ENCODE data around the gene ZSCAN21. TPM values are rescaled to one million over a fixed set of nuclear protein-coding genes. Genes with fewer than 3 reads are reported as not detected.

The ZSCAN21 gene
- total RNA-seq, 2 donors from 2014 or later: 6.7 to 7.1 TPM

- H3K9me3 ChIP-seq: peaks cover 14 to 32% of the 10 kb centered on the region in 2 donors
- no peak overlapping the region for H3K4me3 ChIP-seq
- DNase-seq (ENCODE audit: low spot score): no peak
- H3K36me3 ChIP-seq: peaks cover 88% of the 10 kb centered on the region
- no peak for TF ChIP-seq CTCF (IDR thresholded peaks at IDR 0.05)
- H3K27ac ChIP-seq: no peak overlapping the region
- no peaks in the 10 kb centered on the region for H3K4me1 ChIP-seq
- no peaks in the 10 kb centered on the region for H3K27me3 ChIP-seq
These were observed 22.9 kb downstream of the ZSCAN21 start for GRCh38 chr7:100072462-100072861.

GRCh38 chr7:100074841-100075240 lies 25.3 kb downstream of the ZSCAN21 start:
- Histone ChIP-seq H3K4me1 (peaks cover 0 to 8% of the 10 kb centered on the region in 2 donors), H3K4me3 (no peak overlapping the region), H3K27me3 (no peaks in the 10 kb centered on the region), H3K9me3 (peaks cover 14 to 32% of the 10 kb centered on the region in 2 donors), H3K27ac (no peak overlapping the region), H3K36me3 (peaks cover 91% of the 10 kb centered on the region)
- DNase-seq (ENCODE audit: low spot score): no peak
- TF ChIP-seq CTCF (IDR thresholded peaks at IDR 0.05): no peak

- no peak overlapping the region for H3K27ac ChIP-seq
- no peaks in the 10 kb centered on the region for H3K27me3 ChIP-seq
- no peak for DNase-seq (ENCODE audit: low spot score)
- H3K36me3 ChIP-seq: peaks cover 86% of the 10 kb centered on the region
- H3K4me3 ChIP-seq: no peak overlapping the region
- no peak for TF ChIP-seq CTCF (IDR thresholded peaks at IDR 0.05)
- H3K9me3 ChIP-seq: peaks cover 14 to 27% of the 10 kb centered on the region in 2 donors
- H3K4me1 ChIP-seq: peaks cover 0 to 14% of the 10 kb centered on the region in 2 donors
These were observed 25.8 kb downstream of the ZSCAN21 start for GRCh38 chr7:100075418-100075817.

- Histone ChIP-seq H3K27ac (no peak overlapping the region), H3K36me3 (peaks cover 68% of the 10 kb centered on the region), H3K4me1 (peaks cover 0 to 24% of the 10 kb centered on the region in 2 donors), H3K27me3 (no peaks in the 10 kb centered on the region), H3K9me3 (peaks cover 0 to 9% of the 10 kb centered on the region in 2 donors), H3K4me3 (no peak overlapping the region)
- no peak for TF ChIP-seq CTCF (IDR thresholded peaks at IDR 0.05)
- DNase-seq (ENCODE audit: low spot score): no peak
These were observed 27.6 kb downstream of the ZSCAN21 start for GRCh38 chr7:100077205-100077604.

- Histone ChIP-seq H3K27ac (no peak overlapping the region), H3K4me3 (no peak overlapping the region), H3K36me3 (peaks cover 49% of the 10 kb centered on the region), H3K9me3 (no peaks in the 10 kb centered on the region), H3K4me1 (peaks cover 0 to 30% of the 10 kb centered on the region in 2 donors), H3K27me3 (no peaks in the 10 kb centered on the region)
- TF ChIP-seq CTCF (IDR thresholded peaks at IDR 0.05): no peak
- no peak for DNase-seq (ENCODE audit: low spot score)
These were observed 29.5 kb downstream of the ZSCAN21 start for GRCh38 chr7:100079024-100079560.

Measured in right atrium auricular region (tissue), 2 donors.